Effector CD4-positive, alpha-beta T cell (primary cell): ENCODE data around the gene KRT78.

Experiments used
- DNase-seq: peaks from one replicate; pipeline ENCODE4 v3.0.0-alpha.2; 2020

The KRT78 gene

DNA sequence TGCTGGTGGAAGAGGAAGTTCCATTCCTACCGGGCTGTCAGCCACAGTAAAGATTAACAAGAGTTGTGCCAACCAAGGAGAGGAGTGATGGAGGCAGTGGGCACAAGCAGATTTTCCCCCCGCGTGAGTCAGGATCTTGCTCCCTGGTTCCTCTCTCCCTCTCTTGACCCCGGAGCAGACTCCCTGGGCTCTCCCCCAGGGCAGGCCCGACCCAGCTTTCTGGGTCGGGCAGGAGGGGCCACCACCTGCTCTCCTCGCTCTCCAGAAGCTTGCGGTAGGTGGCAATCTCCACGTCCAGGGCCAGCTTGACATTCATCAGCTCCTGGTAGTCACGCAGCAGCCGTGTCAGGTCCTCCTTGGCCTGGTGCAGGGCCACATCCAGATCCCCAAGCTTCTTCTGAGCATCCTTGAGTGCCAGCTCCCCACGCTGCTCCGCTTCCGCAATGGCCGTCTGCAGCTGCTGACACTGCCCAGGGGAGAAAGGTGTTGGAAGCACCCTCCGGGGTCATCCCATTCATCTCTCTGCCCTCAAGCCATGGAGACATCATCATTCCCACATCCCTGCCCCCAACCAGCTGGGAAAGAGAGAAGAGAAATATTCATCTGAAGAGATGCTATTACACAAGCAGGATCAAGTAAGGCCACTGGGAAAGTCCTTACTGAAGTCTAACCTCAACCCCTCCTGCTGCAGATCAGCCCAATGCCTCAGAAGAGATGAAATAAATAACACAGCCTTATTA lies 25.9 kb downstream of the KRT78 start:
- DNase-seq: no peak

DNA sequence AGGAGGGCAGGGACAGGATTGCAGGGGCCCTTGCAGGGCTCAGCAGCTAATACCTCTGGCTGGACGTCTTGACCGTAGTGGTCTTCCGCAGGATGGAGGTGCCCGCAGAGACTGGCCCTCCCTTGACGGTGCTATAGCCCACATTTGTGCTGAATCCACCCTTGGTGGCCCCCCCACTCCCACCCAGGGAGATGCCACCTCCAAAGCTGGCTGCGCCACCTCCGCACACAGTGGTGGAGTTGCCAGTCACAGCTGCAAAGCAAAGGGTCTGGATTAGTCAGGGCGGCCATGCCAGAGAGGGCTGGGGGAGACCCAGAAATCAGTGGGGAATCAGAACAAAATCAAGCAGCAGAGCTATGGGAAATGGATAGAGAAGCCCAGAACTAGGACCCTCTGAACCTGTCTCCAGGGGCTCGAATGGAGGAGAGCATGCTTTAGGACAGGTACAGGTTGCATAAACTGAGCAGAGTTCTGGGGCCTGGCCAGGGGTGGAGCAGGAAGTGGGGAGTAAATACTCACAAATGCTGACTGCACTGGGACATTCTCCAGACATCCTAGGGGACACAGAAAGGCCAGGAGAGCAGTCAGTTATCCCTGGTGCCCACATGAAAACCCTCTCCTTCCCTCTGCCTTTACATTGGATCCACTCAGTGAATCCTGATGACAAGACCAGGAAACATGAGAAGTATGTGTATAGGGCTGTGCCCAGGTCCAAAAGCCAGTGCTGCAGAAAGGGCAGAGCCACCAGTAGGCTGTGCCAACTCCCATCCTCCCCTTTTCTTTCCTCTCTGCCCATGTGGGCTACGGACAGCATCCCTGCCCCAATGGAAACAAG lies 26.8 kb downstream of the KRT78 start:
- no peak for DNase-seq

DNA sequence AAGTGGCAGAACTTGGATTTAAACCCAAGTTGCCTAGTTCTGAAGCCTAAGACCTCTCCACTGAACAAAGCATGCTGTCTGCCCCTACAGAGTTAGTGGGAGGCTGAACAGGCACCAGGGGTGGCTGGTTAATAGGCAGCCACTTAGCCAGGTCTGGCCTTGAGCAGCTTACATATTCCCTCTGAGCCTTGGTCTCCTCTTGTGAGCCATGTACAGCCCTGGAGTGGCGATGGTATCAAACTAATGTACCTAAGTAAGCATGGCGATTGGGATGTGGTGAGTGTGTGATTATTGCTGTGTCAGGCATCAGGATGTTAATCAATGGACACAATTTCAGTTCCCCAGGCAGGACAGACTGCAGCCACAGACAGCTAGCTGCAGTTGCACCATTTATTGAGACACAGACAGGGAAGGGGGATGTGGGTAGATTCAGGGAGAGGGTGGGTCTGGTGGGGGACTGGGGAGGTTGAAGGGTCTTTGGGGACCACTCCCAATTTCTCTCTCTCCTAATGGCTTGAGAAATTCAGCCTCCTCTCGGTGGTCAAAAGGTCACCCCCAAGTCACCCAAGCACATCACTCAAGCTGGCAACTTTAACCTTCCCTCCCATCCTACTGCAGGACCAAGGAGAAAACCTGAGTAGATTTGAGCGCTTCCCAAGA lies 27.6 kb downstream of the KRT78 start:
- no peak for DNase-seq

DNA sequence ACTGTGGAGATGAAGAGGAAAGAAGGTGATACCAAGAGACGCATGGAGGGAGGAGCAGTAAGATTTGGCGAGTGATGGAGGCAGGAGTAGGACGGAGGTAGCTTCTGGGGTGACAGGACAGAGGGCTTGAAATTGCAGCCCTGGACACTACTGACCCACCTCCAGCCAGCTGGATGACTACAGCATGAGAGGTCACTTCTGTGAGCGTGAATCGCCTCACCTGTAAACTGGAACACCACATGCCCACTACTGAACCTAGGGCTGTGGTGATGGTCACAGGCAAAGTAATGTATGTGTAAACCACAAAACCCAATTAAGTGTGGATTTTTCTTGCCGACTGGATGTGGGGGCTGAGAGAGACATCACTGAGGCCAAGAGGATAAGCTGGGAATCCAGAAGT lies 28.3 kb downstream of the KRT78 start:
- no peak for DNase-seq

DNA sequence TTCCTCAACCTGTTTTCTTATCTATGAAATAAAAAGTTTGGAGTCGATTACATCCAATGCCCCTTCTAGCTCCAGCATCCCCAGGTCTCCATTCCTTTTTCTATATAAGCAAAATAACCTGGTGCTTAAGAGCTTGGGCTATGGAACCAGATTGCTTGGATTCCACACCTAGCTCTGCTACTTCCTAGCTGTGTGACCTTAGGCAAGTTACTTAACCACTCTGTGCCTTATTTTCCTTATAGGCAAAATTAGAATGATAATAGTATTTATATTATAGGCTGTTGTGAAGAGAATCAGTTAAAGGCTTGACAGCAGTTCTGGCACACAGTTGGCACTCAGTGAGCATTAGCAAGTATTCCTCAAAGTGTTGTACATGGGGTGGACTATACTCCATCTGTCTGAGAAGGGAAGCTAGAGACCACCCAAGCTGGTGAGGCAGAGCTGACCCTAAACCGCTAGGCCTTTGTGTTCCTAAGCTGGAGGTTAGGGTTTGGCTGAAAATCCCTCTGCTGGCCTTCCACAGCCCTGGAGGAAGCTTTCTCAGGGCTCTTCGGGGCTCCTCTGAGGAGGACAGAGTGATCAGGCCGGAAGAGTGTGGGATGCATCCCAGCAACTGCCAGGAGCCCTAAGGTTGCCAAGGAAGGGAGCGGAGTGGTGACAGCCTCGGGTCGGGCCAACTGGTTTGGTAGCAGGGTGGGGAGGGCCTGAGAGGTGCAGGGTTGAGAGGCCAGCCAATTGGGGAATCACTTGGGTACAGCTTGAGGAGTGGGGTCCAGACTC lies 28.9 kb downstream of the KRT78 start:
- no peak for DNase-seq

GRCh38 chr12:52818887-52819420 lies 29.8 kb downstream of the KRT78 start:
- DNase-seq: no peak

DNA sequence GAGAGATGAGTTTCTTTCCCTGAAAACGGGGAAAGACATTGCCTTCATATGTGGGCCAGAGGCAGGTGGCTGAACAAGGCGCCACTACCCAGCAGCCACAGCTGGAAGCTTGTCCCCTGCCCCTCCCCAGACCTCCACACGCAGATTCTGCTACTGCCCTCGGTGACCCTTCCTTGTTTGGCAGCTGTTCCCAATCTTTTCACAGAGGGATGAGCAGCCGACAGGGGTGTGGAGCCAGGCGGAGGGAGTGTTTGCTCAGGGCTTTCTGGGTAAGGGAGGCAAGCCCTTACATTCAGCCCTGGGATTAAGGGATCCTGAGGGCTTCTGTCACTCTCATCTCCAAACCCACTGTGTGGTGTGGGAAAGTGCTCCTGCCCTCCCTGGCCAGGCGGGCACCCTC lies 30.4 kb downstream of the KRT78 start:
- DNase-seq: no peak

GRCh38 chr12:52817699-52818238 lies 31.0 kb downstream of the KRT78 start:
- DNase-seq: no peak

DNA sequence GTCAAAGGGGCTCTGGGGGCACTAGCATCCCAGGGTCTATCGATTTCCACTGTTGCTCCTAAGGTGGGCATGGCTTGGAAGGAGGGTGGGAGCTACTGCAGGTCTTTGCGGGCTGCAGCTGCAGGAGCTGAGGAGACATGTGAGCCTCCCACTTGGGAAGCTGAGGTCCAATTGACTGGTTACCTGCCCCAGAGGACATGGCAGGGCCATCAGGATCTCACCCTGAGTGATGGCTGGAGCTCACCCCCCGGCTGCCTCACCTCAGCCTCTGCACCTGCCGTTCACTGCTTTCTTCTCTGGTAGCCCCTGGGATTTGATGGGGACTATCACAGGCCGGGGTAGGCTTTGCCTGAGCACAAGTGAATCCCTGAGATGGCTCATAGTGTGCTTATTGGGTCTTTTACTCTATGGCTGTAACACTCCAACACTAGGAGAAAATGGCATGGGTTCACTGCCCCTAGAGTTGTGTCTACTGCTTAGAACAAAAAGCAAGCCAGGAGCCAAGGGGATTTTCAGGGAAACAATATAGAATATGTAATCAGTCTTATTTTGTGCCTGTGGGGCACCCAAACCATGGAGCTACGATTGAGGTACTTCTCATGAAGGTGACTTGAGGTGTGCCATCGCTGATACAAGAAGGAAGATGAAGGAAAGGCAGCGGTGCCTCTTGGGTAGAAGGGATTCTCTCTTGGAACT lies 31.6 kb downstream of the KRT78 start:
- DNase-seq: no peak

GRCh38 chr12:52815676-52816588 lies 32.9 kb downstream of the KRT78 start:
- DNase-seq: no peak

DNA sequence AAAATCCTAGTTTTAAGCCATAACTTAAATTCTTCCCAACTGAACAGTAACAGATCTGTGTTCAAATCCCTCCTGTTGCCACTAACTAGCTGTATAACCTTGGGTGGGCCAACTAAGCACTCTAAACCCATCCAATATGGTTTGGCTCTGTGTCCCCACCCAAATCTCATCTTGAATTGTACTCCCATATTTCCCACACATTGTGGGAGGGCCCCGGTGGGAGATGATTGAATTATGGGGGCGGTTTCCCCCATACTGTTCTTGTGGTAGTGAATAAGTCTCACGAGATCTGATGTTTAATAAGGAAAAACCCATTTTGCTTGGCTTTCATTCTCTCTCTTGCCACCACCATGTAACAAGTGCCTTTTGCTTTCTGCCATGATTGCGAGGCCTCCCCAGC lies 33.6 kb downstream of the KRT78 start:
- no peak for DNase-seq

DNA sequence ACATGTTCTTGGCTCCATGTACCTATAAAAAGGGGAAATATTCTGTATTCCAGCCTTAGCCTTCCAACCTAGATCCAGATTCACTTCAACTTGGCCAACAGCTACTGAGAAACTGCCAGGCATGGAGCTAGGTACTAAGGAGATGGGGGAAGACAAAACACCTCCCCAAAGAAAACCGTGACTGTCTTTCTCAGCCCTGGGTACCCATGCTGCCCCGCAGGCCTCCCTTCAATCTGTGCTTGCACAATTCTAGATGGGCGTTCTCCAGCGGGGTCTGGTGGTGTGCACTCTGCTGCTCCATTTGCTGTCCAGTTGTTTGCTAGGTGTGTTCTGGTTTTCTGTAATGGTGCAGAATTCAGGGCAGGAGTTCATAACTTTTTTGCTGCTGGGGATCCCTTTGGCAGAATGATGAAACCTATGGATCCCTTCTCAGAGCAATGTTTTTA lies 34.1 kb downstream of the KRT78 start:
- DNase-seq: no peak

DNA sequence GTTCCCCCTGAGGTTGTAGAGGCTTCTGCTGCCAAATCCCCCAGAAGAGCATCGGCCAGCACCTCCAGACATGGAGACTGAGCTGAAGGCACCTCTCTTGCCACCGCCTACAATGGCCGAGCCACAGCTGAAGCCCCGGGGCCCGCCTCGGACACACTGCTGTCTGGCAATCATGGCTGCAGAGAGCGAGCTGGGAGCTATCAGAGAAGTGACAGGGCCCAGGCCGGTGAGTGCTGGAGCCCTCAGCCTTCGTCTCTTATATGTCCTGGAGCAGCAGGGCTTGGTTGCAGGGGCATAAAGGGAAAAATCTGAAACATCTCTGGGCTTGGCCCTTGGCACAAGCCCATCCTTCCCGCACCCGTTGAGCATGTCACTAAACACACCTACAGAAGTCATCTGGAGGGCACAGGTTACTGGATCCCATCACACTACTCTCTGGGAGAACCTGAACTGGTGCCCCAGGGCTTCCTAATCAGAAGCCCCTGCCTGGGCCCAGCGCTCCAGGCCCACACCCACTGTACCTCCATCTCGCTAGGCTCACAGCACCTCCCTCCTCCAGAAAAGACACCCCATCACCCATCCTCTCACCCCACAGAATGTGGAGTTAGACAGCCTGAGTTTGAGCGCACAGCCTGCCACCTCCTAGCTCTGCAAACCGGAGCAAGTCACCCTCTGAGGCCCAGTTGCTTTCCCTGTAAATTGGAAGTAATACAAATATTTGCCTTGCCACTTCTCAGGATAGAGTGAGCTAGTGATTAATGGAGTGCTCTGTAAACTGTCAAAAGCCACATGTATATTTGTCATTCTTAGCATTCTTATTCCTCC lies 34.7 kb downstream of the KRT78 start, which contains the start of gene KRT4:
KRT4 (minus strand) TSS at position 232 of the 825 bp plus-strand sequence; CDS start at position 174, 58 bp downstream.
- no peak for DNase-seq

DNA sequence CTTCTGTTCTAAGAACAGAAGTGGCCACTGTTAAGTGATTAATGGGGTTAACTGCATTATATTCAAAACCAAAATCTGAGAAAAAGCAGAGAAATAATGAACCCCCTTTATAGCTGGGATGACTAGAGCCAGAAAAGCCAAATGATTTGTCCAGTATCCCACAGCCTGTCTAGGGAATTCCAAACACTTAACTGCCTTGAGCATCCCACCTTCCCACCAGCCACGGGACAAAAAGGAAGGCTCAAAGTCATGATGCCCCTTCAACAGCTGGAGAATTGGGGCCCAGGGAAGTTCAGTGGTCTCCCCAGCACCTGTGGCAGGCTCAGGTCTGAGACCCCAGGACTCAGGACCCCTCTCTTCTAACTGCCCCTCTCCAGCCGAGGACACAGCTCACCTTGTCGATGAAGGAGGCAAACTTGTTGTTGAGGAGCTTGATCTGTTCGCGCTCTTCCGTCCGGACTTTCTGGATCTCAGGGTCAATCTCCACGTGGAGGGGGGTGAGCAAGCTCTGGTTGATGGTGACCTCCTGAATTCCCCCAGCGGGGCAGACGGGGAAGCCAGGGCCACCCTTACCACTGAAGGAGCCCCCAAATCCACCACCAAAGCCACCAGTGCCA lies 35.5 kb downstream of the KRT78 start:
- DNase-seq: no peak

GRCh38 chr12:52812749-52813148 lies 36.0 kb downstream of the KRT78 start:
- no peak for DNase-seq

DNA sequence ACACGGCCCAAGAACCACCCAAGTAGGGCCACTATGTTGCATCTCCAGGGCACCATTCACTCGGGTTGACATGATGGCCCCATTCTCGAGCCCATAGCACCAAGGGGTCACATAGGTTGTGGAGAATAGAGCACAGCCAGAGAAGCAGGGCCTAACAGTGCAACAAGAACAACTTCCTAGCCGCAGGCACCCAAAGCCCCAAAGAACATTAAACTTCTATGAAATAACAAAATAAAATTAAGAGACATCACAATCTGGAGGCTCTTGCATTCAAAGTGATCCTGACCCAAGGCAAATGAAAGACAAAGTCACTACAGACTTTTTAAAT lies 36.8 kb downstream of the KRT78 start:
- no peak for DNase-seq

DNA sequence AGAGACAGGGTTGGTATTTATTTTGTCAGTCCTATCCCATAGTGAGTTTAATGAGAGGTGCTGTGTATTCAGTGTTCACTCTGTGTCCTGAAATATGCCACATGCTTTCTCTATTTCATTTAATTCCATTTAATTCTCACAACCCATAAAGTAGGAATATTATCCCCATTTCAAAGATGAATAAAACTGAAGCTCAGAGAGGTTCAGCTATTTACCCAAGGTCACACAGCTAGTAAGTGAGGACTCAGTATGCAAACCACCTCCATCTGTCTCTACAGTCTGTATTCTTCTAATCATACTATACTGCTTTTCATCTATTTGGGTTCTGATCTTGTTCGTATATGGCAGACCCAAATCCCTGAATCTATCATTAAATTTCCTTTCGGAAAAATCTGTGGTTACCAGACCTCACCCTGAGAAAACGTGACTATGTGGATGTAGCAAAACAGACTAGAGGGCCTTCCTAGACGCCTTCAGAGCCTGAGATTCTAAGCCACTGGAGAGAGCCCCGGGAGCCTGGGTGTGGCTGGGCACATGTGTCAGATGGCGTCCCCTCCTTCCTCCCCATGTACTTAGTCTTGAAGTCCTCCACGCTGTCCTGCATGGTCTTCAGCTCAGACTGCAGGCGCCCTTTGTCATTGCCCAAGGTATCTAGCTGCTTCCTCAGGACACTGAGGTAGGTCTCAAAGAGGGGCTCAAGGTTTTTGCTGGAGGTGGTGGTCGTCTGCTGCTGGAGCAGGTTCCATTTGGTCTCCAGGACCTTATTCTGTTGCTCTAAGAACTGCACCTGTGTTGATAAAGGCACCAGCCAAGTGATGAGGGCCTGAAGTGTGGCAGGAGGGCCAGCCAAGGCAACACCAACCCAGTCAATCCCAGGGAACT lies 37.4 kb downstream of the KRT78 start:
- DNase-seq: no peak

DNA sequence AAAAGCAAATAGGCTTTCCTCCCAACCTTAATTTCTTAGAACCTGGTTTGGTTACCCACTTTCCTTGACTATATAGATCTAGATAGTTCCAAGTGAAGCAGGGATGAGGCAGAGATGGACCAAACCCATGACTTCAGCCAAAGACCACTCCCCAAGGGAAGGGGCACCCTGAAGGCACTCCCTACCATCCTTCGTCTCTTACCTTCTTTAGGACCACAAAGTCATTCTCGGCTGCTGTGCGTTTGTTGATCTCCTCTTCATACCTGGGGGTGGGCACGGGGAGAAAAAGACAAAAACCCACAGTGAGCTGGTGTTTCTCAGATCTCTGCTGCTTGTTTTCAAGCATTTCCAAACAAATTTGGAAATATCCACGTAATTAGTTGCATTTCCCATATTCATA lies 38.2 kb downstream of the KRT78 start:
- DNase-seq: no peak
